ENCODE measurements around the gene PHAF1. TPM values are rescaled to one million over a fixed set of nuclear protein-coding genes. Genes with fewer than 3 reads are reported as not detected.

PHAF1 gene
- total RNA-seq, 1 experiment from 2014 or later = 19.2 TPM

- H4K20me1 ChIP-seq (ENCODE audit: insufficient read depth) = no peaks in the 10 kb centered on the region; the same call in 1 of the 2 replicates
- no peaks in the 10 kb centered on the region for H3K27me3 ChIP-seq (ENCODE audit: insufficient read depth, low read length)
- H2AFZ ChIP-seq (ENCODE audit: low read depth, low read length, poor library complexity, severe bottlenecking) = no peak overlapping the region
- H3K4me1 ChIP-seq (ENCODE audit: control insufficient read depth in 1 of 2, insufficient read depth in 2 of 2, low read length in 2 of 2) = peaks cover 26 to 52% of the 10 kb centered on the region in 2 experiments
- ChIA-PET RAD21 (ENCODE audit: low non-redundant PET in 1 of 2, low total read pairs in 2 of 2, uncharacterized antibody in 2 of 2, unreplicated experiment in 2 of 2) (no interaction called here), CTCF (no interaction called here), POLR2A (interaction anchor here (0.8 kb wide), 1 partner anchor 235 kb away, joined by 3 read pairs; the partner anchor contains the start of gene CES3)
- no peak overlapping the region for H3K4me3 ChIP-seq (replicated peaks in 1 of 2; ENCODE audit: low read depth in 1 of 2, low read length in 2 of 2)
- no peak overlapping the region for H3K4me2 ChIP-seq (ENCODE audit: low read length)
- H3K9ac ChIP-seq (ENCODE audit: low read length) = no peak overlapping the region
- H3K27ac ChIP-seq (ENCODE audit: low read depth, low read length) = peak overlapping the region; percentile 21; the same call in 1 of the 2 replicates
- DNase-seq (ENCODE audit: low read depth, low spot score) (no peak), ATAC-seq (no peak)
- BruUV-seq (replicated peaks) = no TSS peak
- H3K9me2 ChIP-seq (ENCODE audit: insufficient read depth) = no peaks in the 10 kb centered on the region
- H3K9me3 ChIP-seq (ENCODE audit: control insufficient read depth in 1 of 2, insufficient read depth in 1 of 2, low read depth in 1 of 2, low read length in 2 of 2) = no peaks in the 10 kb centered on the region
- peaks cover 60% of the 10 kb centered on the region for H3K79me2 ChIP-seq (ENCODE audit: insufficient read depth, low read length)
- peaks cover 24 to 40% of the 10 kb centered on the region in 2 experiments; a peak in 3 of 4 replicates for H3K36me3 ChIP-seq (ENCODE audit: control insufficient read depth in 1 of 2, insufficient read depth in 2 of 2, low read length in 2 of 2)
- TF ChIP-seq SIN3A (IDR thresholded peaks at IDR 0.05; ENCODE audit: low read depth) (no peak), CBX3 (IDR thresholded peaks at IDR 0.05; ENCODE audit: low read depth) (no peak), ZFX (IDR thresholded peaks at IDR 0.05) (no peak), POLR2A (IDR thresholded peaks at IDR 0.05; ENCODE audit: borderline replicate concordance, extremely low read depth, insufficient read depth, insufficient read length) (no peak), SP1 (IDR thresholded peaks at IDR 0.05; ENCODE audit: low read depth) (no peak), REST (IDR thresholded peaks at IDR 0.05; ENCODE audit: low read depth) (no peak)
- intact Hi-C loops (cut with micrococcal nuclease) = no loop called here
These were observed 85.9 kb downstream of the PHAF1 start for GRCh38 chr16:67195676-67196075.

DNA sequence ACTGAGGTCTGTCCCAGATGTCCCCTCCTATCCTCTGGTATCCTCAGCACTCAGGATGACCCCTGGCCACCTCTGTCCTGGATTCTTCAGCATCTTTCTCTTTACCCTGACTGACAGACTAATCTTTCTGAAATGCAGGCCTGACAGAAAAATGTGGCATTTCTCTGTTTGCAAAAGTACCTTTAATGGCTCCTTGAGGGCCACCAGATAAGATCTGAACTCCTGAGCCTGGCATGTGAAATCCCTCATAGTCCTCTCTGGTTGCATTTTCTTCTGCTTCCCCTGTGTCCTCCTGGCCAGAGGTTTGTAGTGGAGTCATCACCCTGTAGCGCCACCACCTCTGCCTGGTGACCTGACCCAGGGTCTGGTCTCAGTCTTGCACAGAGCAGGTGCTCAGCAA lies 87.1 kb downstream of the PHAF1 start:
- CTCF ChIA-PET = interaction anchor here (1.8 kb wide), 1 partner anchor 42 kb away, joined by 5 read pairs; no protein-coding TSS in a partner anchor
- RAD21 ChIA-PET (ENCODE audit: low non-redundant PET in 1 of 2, low total read pairs in 2 of 2, uncharacterized antibody in 2 of 2, unreplicated experiment in 2 of 2) = no interaction called here
- Histone ChIP-seq H3K27ac (ENCODE audit: low read depth, low read length) (peak overlapping the region; percentile 99; the same call in 1 of the 2 replicates), H3K36me3 (ENCODE audit: control insufficient read depth in 1 of 2, insufficient read depth in 2 of 2, low read length in 2 of 2) (peaks cover 28 to 45% of the 10 kb centered on the region in 2 experiments; a peak in 3 of 4 replicates), H3K27me3 (ENCODE audit: insufficient read depth, low read length) (no peaks in the 10 kb centered on the region), H3K4me2 (ENCODE audit: low read length) (no peak overlapping the region), H2AFZ (ENCODE audit: low read depth, low read length, poor library complexity, severe bottlenecking) (no peak overlapping the region), H4K20me1 (ENCODE audit: insufficient read depth) (no peaks in the 10 kb centered on the region; the same call in 1 of the 2 replicates), H3K4me3 (replicated peaks in 1 of 2; ENCODE audit: low read depth in 1 of 2, low read length in 2 of 2) (no peak overlapping the region), H3K9ac (ENCODE audit: low read length) (no peak overlapping the region), H3K4me1 (ENCODE audit: control insufficient read depth in 1 of 2, insufficient read depth in 2 of 2, low read length in 2 of 2) (peaks cover 22 to 47% of the 10 kb centered on the region in 2 experiments), H3K9me2 (ENCODE audit: insufficient read depth) (no peaks in the 10 kb centered on the region), H3K79me2 (ENCODE audit: insufficient read depth, low read length) (peaks cover 58% of the 10 kb centered on the region), H3K9me3 (ENCODE audit: control insufficient read depth in 1 of 2, insufficient read depth in 1 of 2, low read depth in 1 of 2, low read length in 2 of 2) (no peaks in the 10 kb centered on the region)
- BruUV-seq (replicated peaks) = no TSS peak
- ATAC-seq = no peak
- intact Hi-C loops (cut with micrococcal nuclease) = no loop called here
- DNase-seq (ENCODE audit: low read depth, low spot score) = no peak
- POLR2A ChIA-PET = no interaction called here
- TF ChIP-seq FOSL1 (IDR thresholded peaks at IDR 0.05; ENCODE audit: low read depth) (no peak), EGR1 (IDR thresholded peaks at IDR 0.05; ENCODE audit: low read depth) (no peak), JUND (IDR thresholded peaks at IDR 0.05) (no peak), CBX3 (IDR thresholded peaks at IDR 0.05; ENCODE audit: low read depth) (no peak), EZH2phosphoT487 (IDR thresholded peaks at IDR 0.05; ENCODE audit: borderline replicate concordance) (no peak), REST (IDR thresholded peaks at IDR 0.05; ENCODE audit: low read depth) (no peak), RAD21 (IDR thresholded peaks at IDR 0.05; ENCODE audit: low read depth) (no peak), POLR2A (IDR thresholded peaks at IDR 0.05; ENCODE audit: borderline replicate concordance, extremely low read depth, insufficient read depth, insufficient read length) (no peak)
- TF ChIP-seq, protein P1, sequence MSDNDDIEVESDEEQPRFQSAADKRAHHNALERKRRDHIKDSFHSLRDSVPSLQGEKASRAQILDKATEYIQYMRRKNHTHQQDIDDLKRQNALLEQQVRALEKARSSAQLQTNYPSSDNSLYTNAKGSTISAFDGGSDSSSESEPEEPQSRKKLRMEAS (IDR thresholded peaks at IDR 0.05) = no peak
